ENCODE results near the gene OR52W1. TPM values are rescaled to one million over a fixed set of nuclear protein-coding genes. Genes with fewer than 3 reads are reported as not detected.

The OR52W1 gene
- total RNA-seq, 3 donors from 2014 or later (not counting 1 experiment from before 2014, with no cell fraction given): not detected

GRCh38 chr11:6223854-6224253 lies 24.8 kb downstream of the OR52W1 start:
- Mint-ChIP-seq H3K36me3 (peaks cover 24% of the 10 kb centered on the region), H3K4me1 (peaks cover 43% of the 10 kb centered on the region in 2 donors), H3K9me3 (peaks cover 0 to 2% of the 10 kb centered on the region in 2 donors), H3K27ac (no peak overlapping the region), H3K27me3 (ENCODE audit: low read depth in 2 of 2) (no peaks in the 10 kb centered on the region), H3K4me3 (no peak overlapping the region)
- Histone ChIP-seq H3K27ac (ENCODE audit: low read length) (no peak overlapping the region), H3K9me3 (ENCODE audit: control insufficient read depth, insufficient read depth, low read length) (no peaks in the 10 kb centered on the region), H3K27me3 (ENCODE audit: control insufficient read depth, insufficient read depth, low read length) (no peaks in the 10 kb centered on the region), H3K4me1 (ENCODE audit: control insufficient read depth, insufficient read depth, low read length) (peaks cover 14% of the 10 kb centered on the region), H3K36me3 (ENCODE audit: control insufficient read depth, insufficient read depth, low read length) (peaks cover 54% of the 10 kb centered on the region), H3K4me3 (ENCODE audit: low read length) (no peak overlapping the region)
- TF ChIP-seq CTCF (IDR thresholded peaks at IDR 0.05): no peak
- DNase-seq: no peak
- intact Hi-C loops (cut with micrococcal nuclease): no loop called here
- WGBS (ENCODE audit: insufficient coverage): 97% methylated on average over 17 of the region's 17 CpGs
- no peak for ATAC-seq

- WGBS (ENCODE audit: insufficient coverage): 94% methylated on average over 3 of the region's 3 CpGs
- H3K36me3 ChIP-seq (ENCODE audit: control insufficient read depth, insufficient read depth, low read length): peaks cover 48% of the 10 kb centered on the region
- intact Hi-C loops (cut with micrococcal nuclease): no loop called here
These were observed 25.4 kb downstream of the OR52W1 start for GRCh38 chr11:6224421-6224820.

GRCh38 chr11:6225024-6225423 lies 26.0 kb downstream of the OR52W1 start:
- peaks cover 15% of the 10 kb centered on the region for H3K36me3 Mint-ChIP-seq
- peaks cover 26% of the 10 kb centered on the region for H3K4me1 ChIP-seq (ENCODE audit: control insufficient read depth, insufficient read depth, low read length)
- no peaks in the 10 kb centered on the region for H3K9me3 ChIP-seq (ENCODE audit: control insufficient read depth, insufficient read depth, low read length)
- intact Hi-C loops (cut with micrococcal nuclease): no loop called here
- ATAC-seq (no peak), DNase-seq (no peak)
- H3K27me3 Mint-ChIP-seq (ENCODE audit: low read depth in 2 of 2): no peaks in the 10 kb centered on the region
- H3K27ac ChIP-seq (ENCODE audit: low read length): no peak overlapping the region
- H3K4me3 ChIP-seq (ENCODE audit: low read length): no peak overlapping the region
- peak overlapping the region; percentile 77 to 89 for H3K27ac Mint-ChIP-seq
- H3K36me3 ChIP-seq (ENCODE audit: control insufficient read depth, insufficient read depth, low read length): peaks cover 42% of the 10 kb centered on the region
- no peak overlapping the region for H3K4me3 Mint-ChIP-seq
- WGBS (ENCODE audit: insufficient coverage): 89% methylated on average over 1 of the region's 1 CpG
- peaks cover 55% of the 10 kb centered on the region in 2 donors for H3K4me1 Mint-ChIP-seq
- no peak for TF ChIP-seq CTCF (IDR thresholded peaks at IDR 0.05)
- no peaks in the 10 kb centered on the region for H3K27me3 ChIP-seq (ENCODE audit: control insufficient read depth, insufficient read depth, low read length)
- H3K9me3 Mint-ChIP-seq: peaks cover 0 to 2% of the 10 kb centered on the region in 2 donors

More at GRCh38 chr11:6224421-6224820, 25.4 kb downstream of the OR52W1 start:
- Histone ChIP-seq H3K4me1 (ENCODE audit: control insufficient read depth, insufficient read depth, low read length) (peaks cover 20% of the 10 kb centered on the region), H3K9me3 (ENCODE audit: control insufficient read depth, insufficient read depth, low read length) (no peaks in the 10 kb centered on the region), H3K4me3 (ENCODE audit: low read length) (no peak overlapping the region), H3K27ac (ENCODE audit: low read length) (no peak overlapping the region), H3K27me3 (ENCODE audit: control insufficient read depth, insufficient read depth, low read length) (no peaks in the 10 kb centered on the region)
- no peak overlapping the region for H3K4me3 Mint-ChIP-seq
- ATAC-seq (no peak), DNase-seq (no peak)
- TF ChIP-seq CTCF (IDR thresholded peaks at IDR 0.05): no peak
- peaks cover 0 to 2% of the 10 kb centered on the region in 2 donors for H3K9me3 Mint-ChIP-seq
- H3K27me3 Mint-ChIP-seq (ENCODE audit: low read depth in 2 of 2): no peaks in the 10 kb centered on the region
- H3K36me3 Mint-ChIP-seq: peaks cover 21% of the 10 kb centered on the region
- H3K27ac Mint-ChIP-seq: peak overlapping the region in 1 of 2 donors; percentile 89
- H3K4me1 Mint-ChIP-seq: peaks cover 49% of the 10 kb centered on the region in 2 donors

GRCh38 chr11:6225896-6226295 lies 26.9 kb downstream of the OR52W1 start:
- intact Hi-C loops (cut with micrococcal nuclease): no loop called here
- Mint-ChIP-seq H3K4me3 (peak overlapping the region; percentile 89), H3K4me1 (peaks cover 64% of the 10 kb centered on the region in 2 donors), H3K36me3 (peaks cover 10% of the 10 kb centered on the region), H3K27ac (peak overlapping the region; percentile 77 to 89), H3K27me3 (ENCODE audit: low read depth in 2 of 2) (no peaks in the 10 kb centered on the region), H3K9me3 (peaks cover 0 to 2% of the 10 kb centered on the region in 2 donors)
- Histone ChIP-seq H3K27ac (ENCODE audit: low read length) (no peak overlapping the region), H3K4me3 (ENCODE audit: low read length) (no peak overlapping the region), H3K9me3 (ENCODE audit: control insufficient read depth, insufficient read depth, low read length) (no peaks in the 10 kb centered on the region), H3K36me3 (ENCODE audit: control insufficient read depth, insufficient read depth, low read length) (peaks cover 33% of the 10 kb centered on the region), H3K4me1 (ENCODE audit: control insufficient read depth, insufficient read depth, low read length) (peaks cover 31% of the 10 kb centered on the region), H3K27me3 (ENCODE audit: control insufficient read depth, insufficient read depth, low read length) (no peaks in the 10 kb centered on the region)
- TF ChIP-seq CTCF (IDR thresholded peaks at IDR 0.05): no peak
- ATAC-seq: no peak
- 55% methylated on average over 2 of the region's 2 CpGs for WGBS (ENCODE audit: insufficient coverage)
- DNase-seq: no peak

All from natural killer cell (primary cell).